ENCODE data around the gene TBC1D2B. TPM values are rescaled to one million over a fixed set of nuclear protein-coding genes. Genes with fewer than 3 reads are reported as not detected.

Gene TBC1D2B
- total RNA-seq (10 to 100 TPM; 56.2 to 64.9 TPM), polyA plus RNA-seq (ENCODE audit: insufficient read length in 6 of 6) (10 to 100 TPM; 37.6 to 49.9 (median 45.4) TPM)
- long read RNA-seq, donor 1, full-length matches to known transcripts, result 35 of 40 reads
- long read RNA-seq, donor 1, partial matches to known transcripts, result 5 of 40 reads
- long read RNA-seq, donor 1, other reads (novel, unspliced or antisense), result 0 of 40 reads
- long read RNA-seq, donor 2, full-length matches to known transcripts, result 33 of 33 reads
- long read RNA-seq, donor 2, partial matches to known transcripts, result 0 of 33 reads
- long read RNA-seq, donor 2, other reads (novel, unspliced or antisense), result 0 of 33 reads
- long read RNA-seq, donor 3, full-length matches to known transcripts, result 22 of 22 reads
- long read RNA-seq, donor 3, partial matches to known transcripts, result 0 of 22 reads
- long read RNA-seq, donor 3, other reads (novel, unspliced or antisense), result 0 of 22 reads
- long read RNA-seq, donor 4, full-length matches to known transcripts, result 2 of 8 reads
- long read RNA-seq, donor 4, partial matches to known transcripts, result 4 of 8 reads
- long read RNA-seq, donor 4, other reads (novel, unspliced or antisense), result 2 of 8 reads
- long read RNA-seq, donor 5, full-length matches to known transcripts, result 25 of 25 reads
- long read RNA-seq, donor 5, partial matches to known transcripts, result 0 of 25 reads
- long read RNA-seq, donor 5, other reads (novel, unspliced or antisense), result 0 of 25 reads
- long read RNA-seq, donor 6, full-length matches to known transcripts, result 28 of 28 reads
- long read RNA-seq, donor 6, partial matches to known transcripts, result 0 of 28 reads
- long read RNA-seq, donor 6, other reads (novel, unspliced or antisense), result 0 of 28 reads
- long read RNA-seq, donor 7, full-length matches to known transcripts, result 15 of 15 reads
- long read RNA-seq, donor 7, partial matches to known transcripts, result 0 of 15 reads
- long read RNA-seq, donor 7, other reads (novel, unspliced or antisense), result 0 of 15 reads
- long read RNA-seq, donor 8, full-length matches to known transcripts, result 32 of 42 reads
- long read RNA-seq, donor 8, partial matches to known transcripts, result 10 of 42 reads
- long read RNA-seq, donor 8, other reads (novel, unspliced or antisense), result 0 of 42 reads
- long read RNA-seq, donor 9, result 0 reads
- long read RNA-seq, donor 10, full-length matches to known transcripts, result 5 of 9 reads
- long read RNA-seq, donor 10, partial matches to known transcripts, result 1 of 9 reads
- long read RNA-seq, donor 10, other reads (novel, unspliced or antisense), result 3 of 9 reads
- long read RNA-seq, donor 11, result 0 reads
- long read RNA-seq, donor 12, full-length matches to known transcripts, result 22 of 22 reads
- long read RNA-seq, donor 12, partial matches to known transcripts, result 0 of 22 reads
- long read RNA-seq, donor 12, other reads (novel, unspliced or antisense), result 0 of 22 reads

DNA sequence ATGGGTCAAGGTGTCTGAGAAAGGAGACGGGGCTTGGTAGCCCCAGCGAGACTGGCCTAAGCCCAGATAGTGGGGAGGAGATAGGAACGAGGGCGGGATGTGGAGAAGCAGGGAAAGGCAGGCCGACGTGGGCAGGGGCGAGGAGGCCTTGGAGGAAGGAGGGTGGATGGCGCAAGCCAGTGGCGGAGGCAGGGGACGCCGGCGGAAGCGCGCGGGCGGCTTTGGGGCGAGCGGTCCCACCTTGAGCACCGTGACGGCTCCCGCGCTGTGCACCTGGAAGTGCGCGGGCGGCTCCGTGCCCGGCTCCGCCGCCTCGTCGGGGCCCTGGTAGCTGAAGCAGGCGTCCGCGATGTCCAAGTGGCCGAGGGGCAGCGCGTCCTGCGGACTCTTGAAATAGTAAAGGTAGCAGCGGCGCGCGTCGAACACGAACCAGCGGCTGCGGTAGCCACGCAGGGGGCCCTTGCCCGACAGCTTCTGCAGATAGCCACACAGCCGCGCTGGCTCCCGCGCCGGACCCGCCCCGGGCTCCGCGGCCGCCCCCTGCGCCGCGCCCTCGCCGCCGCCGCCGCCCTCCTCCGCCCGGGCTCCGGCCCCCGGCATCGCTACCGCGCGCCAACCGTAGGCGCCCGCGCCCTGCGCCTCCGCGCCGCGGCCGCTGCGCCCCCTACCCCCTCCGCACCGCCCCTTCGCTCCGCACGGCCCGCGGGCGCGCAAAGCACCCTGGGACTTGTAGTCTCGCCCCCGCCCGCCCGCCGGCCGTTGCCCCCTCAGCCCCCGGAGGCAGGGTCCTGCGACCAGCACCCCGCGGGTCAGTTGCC, at the start of gene TBC1D2B:
TBC1D2B (minus strand) TSS at position 659 of the 818 bp plus-strand sequence; CDS start at position 600, 59 bp downstream.
- no peaks in the 10 kb centered on the region for H3K27me3 ChIP-seq
- DNase-seq, result peak in 3 of 4 donors; percentile 70 to 94 (median 73)

GRCh38 chr15:78125267-78125666, 47.8 kb upstream of the TBC1D2B start:
- Histone ChIP-seq H3K36me3 (no peaks in the 10 kb centered on the region), H3K4me1 (no peaks in the 10 kb centered on the region), H3K4me3 (no peak overlapping the region), H3K9me3 (no peaks in the 10 kb centered on the region), H3K27ac (no peak overlapping the region), H3K27me3 (peaks cover 0 to under 1% of the 10 kb centered on the region in 2 donors)
- no peak for ATAC-seq
- no peak for TF ChIP-seq CTCF (IDR thresholded peaks at IDR 0.05)
- intact Hi-C loops (cut with DNase I), result no loop called here
- no peak for DNase-seq

More for the DNA sequence above, at the start of gene TBC1D2B:
- Histone ChIP-seq H3K4me3 (peak within 1 kb of the TSS; percentile 91 to 94), H3K27ac (peak within 1 kb of the TSS; percentile 93 to 97), H3K9me3 (no peaks in the 10 kb centered on the region), H3K4me1 (peaks cover 24 to 78% of the 10 kb centered on the region in 2 donors), H3K36me3 (no peaks in the 10 kb centered on the region)
- intact Hi-C loops (cut with DNase I), result no loop called here
- ATAC-seq, result peak; percentile 70
- no peak for TF ChIP-seq CTCF (IDR thresholded peaks at IDR 0.05)

DNA sequence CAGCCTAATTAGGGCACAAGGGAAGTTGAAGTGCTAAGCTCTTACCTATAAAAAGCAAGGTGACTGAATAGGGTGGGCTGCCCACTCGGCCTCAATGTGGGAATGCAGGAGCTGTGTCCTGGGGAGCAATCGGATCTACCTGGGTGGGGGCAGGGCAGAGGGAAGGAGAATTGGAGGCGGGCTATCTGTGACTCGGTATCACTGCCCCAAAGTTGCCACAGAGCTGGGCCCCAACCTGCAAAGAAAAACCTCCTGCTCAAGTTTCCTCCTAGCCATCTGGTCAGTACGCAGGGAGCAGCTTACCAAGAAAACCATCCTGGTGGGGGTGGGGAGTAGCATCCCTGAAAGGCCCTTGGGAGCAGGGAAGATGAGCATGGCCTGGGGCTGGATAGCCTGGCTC, 43.0 kb upstream of the TBC1D2B start:
- no peak for DNase-seq
- Histone ChIP-seq H3K27ac (no peak overlapping the region), H3K9me3 (no peaks in the 10 kb centered on the region), H3K4me3 (no peak overlapping the region), H3K27me3 (no peaks in the 10 kb centered on the region), H3K4me1 (no peaks in the 10 kb centered on the region), H3K36me3 (no peaks in the 10 kb centered on the region)
- TF ChIP-seq CTCF (IDR thresholded peaks at IDR 0.05), result no peak
- intact Hi-C loops (cut with DNase I), result no loop called here
- ATAC-seq, result no peak

- no peak overlapping the region for H3K27ac ChIP-seq
- DNase-seq (no peak), ATAC-seq (no peak)
- intact Hi-C loops (cut with DNase I), result loop anchor here (5.0 kb wide), 3 partner anchors 85 to 130 kb away; no protein-coding TSS in a partner anchor
- H3K27me3 ChIP-seq, result no peaks in the 10 kb centered on the region
- no peak for TF ChIP-seq CTCF (IDR thresholded peaks at IDR 0.05)
- no peaks in the 10 kb centered on the region for H3K9me3 ChIP-seq
- H3K4me1 ChIP-seq, result peaks cover 0 to 6% of the 10 kb centered on the region in 2 donors
- no peak overlapping the region for H3K4me3 ChIP-seq
- H3K36me3 ChIP-seq, result no peaks in the 10 kb centered on the region
These were observed 35.0 kb upstream of the TBC1D2B start for GRCh38 chr15:78112551-78112950.

All from left lung (tissue), 14 donors.